HT-29 (cell line): ENCODE data around the gene P3H2. TPM values are rescaled to one million over a fixed set of nuclear protein-coding genes. Genes with fewer than 3 reads are reported as not detected.
A peak's percentile ranks its signal among the peaks of the same experiment; 100 is the strongest.

Source experiments
- DNase-seq: peaks from one replicate; pipeline ENCODE4 v3.0.0-alpha.2; 2015; ENCODE audit warnings: low spot score
- total RNA-seq: library from RNA; depleted of rRNA; stranded (reverse); fragments of >200 nt; shearing (Covaris generic); gene quantifications from 2 replicates; pipeline ENCODE4 v1.2.3, GENCODE V29; 2014

P3H2 gene
- total RNA-seq, 1 experiment from 2014 or later: 1.1 TPM

DNA sequence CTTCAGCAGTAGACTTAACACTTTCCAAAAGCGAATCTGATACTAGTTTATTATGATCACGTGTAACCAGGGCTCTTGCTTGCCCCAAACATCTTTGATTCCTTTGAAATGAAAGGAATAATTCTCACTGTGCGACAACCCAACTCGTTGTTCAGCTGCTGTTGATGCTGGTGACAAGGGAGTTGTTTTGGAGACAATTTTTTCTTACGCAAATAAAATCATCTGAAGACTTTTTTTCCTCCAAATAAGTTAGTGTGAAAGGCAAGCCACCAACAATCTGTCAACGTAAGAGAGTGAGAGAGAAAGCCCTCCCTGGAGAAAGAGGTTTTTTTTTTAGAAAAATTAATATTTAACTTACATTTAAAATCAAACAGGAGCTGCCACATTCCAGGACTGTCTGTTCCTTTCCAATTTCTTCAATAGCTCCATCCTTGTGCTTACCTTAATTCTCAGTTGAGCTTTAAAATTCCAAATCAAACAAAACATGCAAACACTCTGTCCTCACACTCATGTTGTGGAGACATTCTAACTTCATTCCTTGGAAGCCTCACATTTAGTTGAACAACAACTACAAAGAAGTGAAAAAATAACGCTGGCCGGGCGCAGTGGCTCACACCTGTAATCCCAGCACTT, 4.9 kb upstream of the P3H2 start:
- no peak for DNase-seq

DNA sequence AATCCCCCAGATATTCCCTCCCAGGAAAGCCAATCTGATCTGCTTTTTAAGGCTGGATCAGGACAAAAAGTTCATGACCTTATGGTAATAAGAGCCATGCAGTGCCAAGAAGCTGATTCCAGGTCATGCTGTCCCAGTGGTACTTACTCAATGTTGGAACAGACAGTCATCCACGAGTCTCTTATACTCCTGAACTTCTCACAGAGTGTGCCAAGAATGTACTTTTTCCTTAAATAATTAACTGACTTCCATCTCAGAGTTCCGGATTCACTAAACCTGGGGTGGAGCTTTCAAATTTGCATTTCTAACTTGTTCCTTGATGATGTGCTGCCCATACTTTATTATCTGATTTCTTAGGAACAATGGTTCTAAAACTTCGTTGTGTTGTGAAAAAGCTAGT, 3.4 kb upstream of the P3H2 start:
- DNase-seq: no peak

- DNase-seq: no peak
Measured at GRCh38 chr3:190122198-190122771, 1.6 kb upstream of the P3H2 start.

- DNase-seq: no peak
Measured at GRCh38 chr3:190121383-190121782, 686 bp upstream of the P3H2 start.

DNA sequence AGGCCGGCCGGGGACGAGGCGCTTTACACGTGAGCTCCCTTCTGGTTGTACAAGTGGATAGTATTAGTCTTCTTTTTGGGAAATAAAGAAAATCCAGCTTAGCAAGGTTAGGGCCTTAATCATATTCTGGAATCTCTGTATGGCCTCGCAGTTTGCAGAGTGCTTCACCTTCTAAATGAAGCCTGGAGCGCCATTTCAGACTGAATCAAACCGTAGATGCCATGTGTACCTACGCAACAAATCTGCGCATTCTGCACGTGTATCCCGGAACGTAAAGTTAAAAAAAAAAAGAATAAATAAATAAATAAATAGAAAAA, 322 bp upstream of the P3H2 start:
- DNase-seq: no peak

DNA sequence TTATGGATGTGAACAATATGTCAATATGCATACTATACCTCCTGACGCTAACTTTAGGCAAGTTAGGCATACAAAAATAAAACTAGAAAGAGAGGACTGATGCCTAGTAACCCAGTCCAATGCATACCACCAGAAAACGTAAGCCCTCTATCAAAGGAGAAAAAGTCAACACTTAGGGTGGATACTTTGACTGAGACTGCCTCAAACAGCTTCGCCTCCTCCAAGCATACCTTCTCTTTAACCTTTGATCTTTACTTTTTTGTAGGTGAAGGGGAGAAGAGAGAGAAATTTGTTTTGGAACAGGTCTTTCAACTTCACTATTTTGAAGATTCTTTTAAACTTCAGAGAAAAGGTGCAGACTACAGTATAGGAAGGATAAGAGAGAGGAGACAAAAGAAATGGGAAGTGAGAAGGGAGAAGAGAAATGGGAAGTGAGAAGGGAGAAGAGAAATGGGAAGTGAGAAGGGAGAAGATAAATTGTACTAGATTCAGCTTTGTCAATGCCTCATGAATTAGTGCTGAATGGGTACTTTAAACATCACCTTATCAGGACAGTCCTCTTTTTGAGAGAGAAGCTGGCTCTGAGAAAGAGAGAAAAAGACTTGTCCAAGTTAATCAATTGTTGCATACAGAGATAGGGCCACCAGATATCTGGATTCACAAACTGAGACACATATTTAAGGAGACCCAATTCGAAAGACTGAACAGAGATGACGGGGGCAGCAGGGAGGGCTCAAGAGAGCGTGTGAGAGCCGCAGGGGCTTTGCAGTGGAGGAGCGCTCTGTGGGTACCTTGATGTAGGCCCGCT, 1.0 kb downstream of the P3H2 start:
- no peak for DNase-seq

- no peak for DNase-seq
Measured at GRCh38 chr3:190118438-190118837, 2.3 kb downstream of the P3H2 start.

- DNase-seq: no peak
Measured at GRCh38 chr3:190117981-190118380, 2.7 kb downstream of the P3H2 start.

GRCh38 chr3:190116551-190117067, 4.1 kb downstream of the P3H2 start:
- peak; percentile 26 for DNase-seq

DNA sequence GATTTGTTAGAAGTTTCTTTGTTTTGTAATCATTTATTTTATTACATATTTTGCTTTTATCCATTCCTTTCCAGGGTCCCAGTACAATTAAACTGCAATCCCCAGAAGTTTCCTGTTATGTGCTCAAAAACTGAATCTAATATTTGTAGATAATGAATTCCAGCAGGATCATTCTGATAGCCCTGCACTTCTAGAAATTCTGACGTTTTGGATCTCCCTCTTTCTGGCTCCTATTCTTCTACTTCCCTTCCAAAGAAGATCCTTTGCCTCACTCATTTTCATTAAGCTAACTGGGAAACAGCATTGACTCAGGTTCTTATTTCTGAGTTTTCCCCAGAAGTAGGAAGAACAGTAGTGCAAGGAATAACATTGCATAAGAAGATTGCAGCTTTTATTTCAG, 9.9 kb downstream of the P3H2 start:
- no peak for DNase-seq

DNA sequence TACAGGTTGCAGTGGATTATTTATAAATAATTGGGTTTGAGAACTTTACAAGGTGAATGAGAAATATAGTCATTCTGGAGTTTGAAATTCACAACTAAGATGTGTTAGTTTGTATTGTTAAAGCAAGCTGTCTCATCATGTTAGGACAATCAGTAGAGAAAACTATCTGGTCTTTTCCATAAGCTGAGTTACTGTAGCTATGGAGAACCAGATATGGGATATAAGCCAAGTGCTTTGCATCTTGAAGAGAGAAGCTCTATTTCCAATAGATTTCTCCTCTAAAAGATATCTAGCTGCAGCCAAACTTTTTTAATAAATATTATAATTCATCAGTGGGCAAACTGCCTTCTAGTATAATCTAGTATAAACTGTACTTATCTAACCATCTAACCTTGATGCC, 11.3 kb downstream of the P3H2 start:
- no peak for DNase-seq

DNA sequence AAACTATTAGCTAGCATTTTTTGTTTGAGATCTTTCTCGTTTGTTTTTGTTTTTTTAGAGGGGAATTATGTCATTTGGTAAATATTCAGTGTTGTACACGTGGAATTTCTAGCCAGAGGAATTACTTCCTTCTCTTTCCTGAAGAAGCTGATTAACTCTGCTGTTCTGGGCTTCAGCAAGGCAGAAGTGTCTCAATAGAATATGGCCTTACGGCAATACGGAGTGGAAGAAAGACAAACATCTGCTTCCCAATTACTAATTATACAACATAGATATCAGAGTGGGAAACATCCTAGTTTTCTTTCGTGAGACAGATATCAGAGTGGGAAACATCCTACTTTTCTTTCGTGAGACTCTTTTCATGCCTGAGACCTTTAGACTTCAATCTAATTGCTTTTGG, 11.9 kb downstream of the P3H2 start:
- no peak for DNase-seq

- no peak for DNase-seq
Measured at GRCh38 chr3:190105876-190106275, 14.8 kb downstream of the P3H2 start.

DNA sequence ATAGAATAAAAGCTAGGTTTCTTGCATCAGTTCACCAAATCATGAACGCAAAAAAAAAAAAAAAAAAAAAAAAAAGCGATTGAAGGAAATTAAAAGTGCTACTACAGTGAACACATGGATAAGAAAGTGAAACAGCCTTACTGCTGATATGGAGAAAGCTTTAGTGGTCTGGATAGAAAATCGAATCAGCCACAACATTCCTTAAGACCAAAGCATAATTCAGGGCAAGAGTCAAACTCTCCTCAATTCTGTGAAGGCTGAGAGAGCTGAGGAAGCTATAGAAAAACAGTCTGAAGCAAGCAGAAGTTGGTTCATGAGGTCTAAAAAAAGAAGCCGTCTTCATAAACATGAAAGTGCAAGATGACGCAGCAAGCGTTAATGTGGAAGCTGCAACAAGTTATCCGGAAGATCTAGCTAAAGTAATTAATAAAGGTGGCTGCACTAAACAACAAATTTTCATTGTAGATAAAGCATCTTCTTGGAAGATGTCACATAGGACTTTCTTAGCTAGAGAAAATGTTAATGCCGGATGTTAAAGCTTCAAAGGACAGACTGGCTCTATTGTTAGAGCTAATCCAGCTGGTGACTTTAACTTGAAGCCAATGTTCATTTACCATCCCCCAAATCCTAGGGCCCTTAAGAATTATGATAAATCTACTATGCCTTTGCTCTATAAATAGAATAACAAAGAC, 19.2 kb downstream of the P3H2 start:
- no peak for DNase-seq

DNA sequence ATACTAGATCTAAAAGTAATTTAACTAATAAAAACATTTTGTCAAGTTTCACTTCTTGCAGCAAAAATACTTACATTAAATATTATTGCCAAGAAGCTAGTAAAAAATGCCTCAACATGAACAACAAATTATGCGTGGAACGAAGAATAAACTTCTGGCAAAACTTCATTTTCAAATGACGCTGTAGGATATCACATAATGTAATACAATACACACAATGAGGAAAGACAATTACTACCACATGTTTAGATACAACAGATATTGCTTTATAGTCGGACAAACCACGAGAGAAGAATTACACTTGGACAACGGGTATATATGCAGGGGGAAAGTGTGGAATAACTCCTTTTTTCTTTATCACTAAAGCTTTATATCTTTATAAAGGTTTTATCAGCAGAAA, 21.6 kb downstream of the P3H2 start:
- DNase-seq: no peak

DNA sequence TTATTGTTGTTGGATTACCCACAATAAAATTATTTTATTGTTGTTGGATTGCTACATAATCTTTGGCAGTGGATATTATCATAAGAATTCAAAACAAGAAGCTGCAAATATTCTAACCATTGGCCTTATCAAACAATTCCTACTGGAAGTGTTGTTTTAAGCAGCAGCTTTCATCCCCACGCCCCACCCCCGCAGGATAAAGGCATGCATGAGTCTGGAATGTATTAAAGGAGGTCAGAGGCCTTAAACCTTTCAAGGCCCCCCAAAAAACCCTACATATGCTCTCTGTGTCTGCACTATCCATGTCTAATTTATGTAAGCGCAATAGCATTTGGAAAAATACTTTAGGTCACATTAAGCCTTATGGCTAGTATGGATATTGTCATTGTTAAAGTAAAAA, 23.1 kb downstream of the P3H2 start:
- DNase-seq: no peak

DNA sequence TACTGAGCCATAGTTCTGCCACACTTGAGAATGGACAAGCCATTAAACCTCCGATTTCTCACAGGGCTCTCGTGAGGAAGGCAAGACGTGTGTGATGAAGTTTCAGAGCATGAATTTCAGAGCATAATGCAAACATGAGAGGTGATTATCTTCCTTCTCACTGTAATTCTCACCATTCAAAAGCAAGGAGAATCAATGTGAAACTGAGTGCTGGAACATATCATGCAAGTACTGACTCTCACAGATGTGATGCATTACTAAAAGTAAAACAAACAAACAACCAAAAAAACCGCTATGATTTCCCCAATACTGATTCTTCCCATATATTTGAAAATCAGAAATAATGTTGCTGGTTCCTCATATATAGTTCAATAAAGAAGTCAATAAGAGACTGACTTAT, 23.7 kb downstream of the P3H2 start:
- DNase-seq: no peak

DNA sequence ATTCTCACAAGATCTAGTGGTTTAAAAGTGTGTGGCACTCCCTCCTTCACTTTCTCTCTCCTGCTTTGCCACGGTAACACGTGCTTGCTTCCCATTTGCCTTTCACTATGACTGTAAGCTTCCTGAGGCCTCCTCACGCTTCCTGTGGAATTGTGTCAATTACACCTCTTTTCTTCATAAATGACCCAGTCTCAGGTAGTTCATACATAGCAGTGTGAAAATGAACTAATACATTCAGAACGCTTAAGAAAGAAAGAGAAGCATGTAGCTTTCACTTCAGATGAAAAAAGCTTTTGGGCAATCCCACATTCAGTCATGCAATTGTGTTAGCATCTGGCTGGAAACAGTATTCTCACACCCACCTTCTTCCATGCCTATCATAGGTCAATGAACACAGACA, 24.4 kb downstream of the P3H2 start:
- no peak for DNase-seq

GRCh38 chr3:190094160-190094718, 26.5 kb downstream of the P3H2 start:
- no peak for DNase-seq

- DNase-seq: no peak
Measured at GRCh38 chr3:190092250-190092649, 28.4 kb downstream of the P3H2 start.

- DNase-seq: no peak
Measured at GRCh38 chr3:190089711-190090110, 31.0 kb downstream of the P3H2 start.

DNA sequence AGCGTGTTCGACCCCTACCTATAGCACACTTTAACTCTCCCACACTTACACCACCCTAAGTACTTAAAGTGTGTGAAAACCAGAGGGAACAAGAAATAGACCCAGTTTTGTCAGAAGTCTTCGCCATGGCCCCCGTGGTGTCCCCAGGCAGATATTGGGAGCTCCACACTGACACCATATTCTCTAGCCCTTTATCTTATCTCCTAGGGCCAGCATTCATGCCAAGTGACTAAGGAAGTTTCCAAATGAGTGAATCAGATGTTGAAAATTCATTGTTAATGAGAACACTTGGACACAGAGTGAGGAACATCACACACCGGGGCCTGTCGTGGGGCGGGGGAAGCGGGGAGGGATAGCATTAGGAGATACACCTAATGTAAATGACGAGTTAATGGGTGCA, 31.8 kb downstream of the P3H2 start:
- no peak for DNase-seq
